GM21528 (cell line): ENCODE data around the gene ERCC1.

Experiments used
- ATAC-seq: cut with Tn5 transposase; IDR thresholded peaks from one replicate; pipeline ENCODE4 v1.9.1; 2021; ENCODE audit warnings: mild to moderate bottlenecking, moderate library complexity; ENCODE audit not compliant: unreplicated experiment, low FRiP score

ERCC1 gene

DNA sequence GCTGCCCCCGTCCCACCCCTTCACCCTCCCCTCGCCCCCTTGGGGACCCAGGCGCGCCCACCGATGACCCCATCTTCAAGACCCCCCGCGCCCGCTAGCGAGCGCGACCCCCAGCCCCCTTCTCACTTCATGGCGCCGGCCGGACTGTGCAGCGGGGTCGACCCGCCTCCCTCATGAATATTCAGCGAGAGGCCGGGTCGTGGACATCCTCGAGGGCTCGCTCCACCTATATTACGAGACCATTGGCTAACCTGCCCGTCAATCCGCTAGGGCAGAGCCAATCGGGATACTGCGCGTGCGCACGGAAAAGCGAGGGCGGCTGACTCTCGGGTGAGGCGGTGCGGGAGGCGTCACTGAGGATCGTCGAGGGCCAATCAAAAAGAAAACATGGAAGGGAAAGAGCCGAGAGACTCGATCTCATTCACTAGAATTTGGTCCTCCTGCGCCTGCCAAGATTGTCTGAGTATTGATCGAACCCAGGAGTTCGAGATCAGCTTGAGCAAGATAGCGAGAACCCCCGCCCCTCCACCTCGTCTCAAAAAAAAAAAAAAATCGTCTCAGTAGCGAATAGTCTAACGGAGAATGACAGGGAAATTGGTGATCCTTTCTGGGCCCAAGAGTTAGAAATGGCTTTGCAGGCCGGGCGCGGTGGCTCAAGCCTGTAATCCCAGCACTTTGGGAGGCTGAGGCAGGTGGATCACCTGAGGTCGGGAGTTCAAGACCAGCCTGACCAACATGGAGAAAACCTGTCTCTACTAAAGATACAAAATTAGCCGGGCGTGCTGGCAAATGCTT lies 53.1 kb downstream of the ERCC1 start, which contains the start of gene ERCC2:
Gene ERCC2, minus strand, starts transcription at position 164 of the 795 bp plus-strand sequence. Its CDS starts 33 bp downstream, at position 131.
- peak; percentile 92 for ATAC-seq

DNA sequence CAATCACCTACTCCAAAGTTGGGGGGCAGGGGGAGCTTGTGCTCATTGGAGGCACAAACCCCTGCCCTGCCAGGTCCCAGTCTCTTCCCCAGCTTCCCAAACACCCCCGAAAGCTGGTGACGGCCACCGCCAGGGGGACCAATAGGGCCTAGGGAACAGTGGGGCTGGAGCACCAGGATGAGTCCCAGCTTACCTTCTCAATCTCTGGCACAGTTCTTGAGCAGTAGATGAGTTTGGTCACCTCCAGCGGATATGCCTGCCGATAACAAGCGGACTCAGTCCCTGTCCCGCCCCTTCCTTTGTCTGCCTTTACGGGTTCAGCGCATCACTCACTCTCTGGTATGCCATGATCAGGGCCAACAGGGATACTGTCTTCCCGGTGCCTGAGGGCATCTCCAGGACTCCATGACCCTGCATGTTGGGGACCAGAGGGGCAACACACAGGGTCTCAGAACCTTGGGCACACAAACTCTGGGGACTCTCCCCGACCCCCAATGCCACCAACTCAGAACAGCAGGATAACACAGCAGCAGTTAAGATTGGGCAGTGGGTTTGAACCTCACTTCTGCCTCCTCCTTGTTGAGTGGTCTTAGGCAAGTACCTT lies 54.9 kb downstream of the ERCC1 start:
- no peak for ATAC-seq

DNA sequence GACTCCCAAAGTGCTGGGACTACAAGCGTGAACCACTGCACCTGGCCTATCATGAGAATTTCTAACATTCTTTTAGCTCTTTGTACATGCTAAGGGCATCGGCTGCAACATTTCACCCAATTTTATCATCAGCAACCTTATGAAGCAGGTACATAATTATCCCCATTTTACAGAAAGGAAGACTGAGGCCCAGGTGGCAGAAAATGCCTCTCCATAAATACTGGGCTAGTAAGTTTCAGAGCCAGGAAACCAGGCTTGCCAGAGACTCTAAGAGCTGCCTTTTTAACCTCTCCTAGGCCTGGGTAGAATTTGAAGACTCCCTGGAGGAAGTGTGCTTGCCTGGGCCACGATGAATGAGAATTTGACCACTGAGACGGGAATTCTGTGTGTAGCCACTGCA lies 55.6 kb downstream of the ERCC1 start:
- ATAC-seq: no peak

DNA sequence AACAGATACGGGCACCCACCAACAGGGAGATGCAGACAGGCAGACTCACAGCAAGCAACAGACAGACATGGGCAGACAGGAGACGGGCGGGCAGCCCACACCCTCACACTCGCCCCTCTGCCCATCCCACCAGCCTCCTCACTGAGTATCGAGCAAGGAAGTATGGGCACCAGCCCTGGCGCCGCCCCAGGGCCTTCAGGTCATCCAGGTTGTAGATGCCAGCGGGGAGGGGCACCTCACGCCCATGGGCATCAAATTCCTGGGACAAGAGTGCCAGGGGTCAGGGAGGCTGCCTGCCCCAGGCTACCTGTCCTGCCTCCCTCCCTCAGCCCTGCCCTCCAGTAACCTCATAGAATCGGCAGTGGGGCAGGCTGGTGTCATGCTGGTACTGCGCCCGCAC lies 59.0 kb downstream of the ERCC1 start:
- ATAC-seq: no peak

DNA sequence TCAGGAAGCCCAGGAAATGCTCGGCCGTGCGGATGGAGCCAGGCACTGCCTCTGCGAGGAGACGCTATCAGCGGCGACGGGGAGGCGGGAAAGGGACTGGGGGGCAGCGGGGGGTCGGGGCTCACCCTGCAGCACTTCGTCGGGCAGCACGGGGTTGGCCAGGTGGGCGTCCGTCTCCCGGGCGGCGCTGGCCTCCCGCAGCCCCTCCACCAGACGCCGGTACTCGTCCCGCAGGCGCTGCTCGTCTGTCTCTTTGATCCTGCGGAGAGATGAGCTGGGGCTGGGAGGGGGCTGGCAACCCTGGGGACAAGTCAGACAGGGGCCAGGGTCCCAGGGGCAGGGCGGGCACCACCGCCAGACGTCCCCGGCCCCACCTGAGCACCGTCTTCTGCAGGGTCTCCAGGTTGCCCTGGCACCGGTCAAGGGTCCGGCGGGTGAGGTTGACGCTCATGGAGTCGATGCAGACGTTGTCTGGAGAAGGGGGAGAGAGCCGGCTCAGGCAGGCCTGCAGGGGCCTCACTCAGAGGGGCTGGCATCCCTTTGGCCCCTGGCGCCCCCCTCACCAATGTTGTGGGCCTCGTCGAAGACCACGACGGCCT lies 59.8 kb downstream of the ERCC1 start:
- ATAC-seq: no peak

DNA sequence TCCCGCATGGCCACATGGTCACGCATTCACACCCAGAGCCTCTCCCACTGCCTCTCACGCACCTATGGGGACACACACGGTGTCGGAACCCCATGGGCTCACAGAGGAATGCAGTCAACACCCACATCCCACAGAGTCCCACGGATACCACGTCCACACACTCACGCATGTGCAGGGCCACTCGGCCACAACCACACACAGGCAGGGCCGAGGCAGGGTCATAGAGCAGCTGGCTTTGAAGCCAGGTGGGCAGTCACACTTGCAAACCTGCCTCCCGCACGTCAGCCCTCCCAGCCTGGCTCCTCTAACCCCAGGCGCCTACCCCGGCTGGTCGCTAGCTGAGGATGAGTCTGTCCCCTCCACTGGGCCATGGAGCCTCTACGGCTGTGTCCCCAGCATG lies 61.4 kb downstream of the ERCC1 start:
- no peak for ATAC-seq

DNA sequence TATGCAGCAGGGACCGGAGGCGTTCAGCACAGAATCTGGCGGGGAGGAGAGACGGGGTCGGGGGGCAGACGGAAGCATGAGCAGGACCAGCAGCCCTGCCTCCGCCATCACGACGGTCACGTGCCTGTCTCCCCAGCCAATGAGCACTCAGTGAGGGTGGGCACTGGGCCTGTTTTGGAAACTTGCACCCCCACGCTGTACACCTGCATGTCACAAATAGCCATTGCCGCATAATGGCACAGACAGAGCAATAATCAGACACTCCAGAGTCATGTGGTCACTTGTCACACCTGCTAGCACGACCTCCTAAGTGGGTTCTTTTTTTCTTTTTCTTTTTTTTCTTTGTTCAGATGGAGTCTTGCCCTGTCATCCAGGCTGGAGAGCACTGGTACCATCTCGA lies 62.1 kb downstream of the ERCC1 start:
- no peak for ATAC-seq

DNA sequence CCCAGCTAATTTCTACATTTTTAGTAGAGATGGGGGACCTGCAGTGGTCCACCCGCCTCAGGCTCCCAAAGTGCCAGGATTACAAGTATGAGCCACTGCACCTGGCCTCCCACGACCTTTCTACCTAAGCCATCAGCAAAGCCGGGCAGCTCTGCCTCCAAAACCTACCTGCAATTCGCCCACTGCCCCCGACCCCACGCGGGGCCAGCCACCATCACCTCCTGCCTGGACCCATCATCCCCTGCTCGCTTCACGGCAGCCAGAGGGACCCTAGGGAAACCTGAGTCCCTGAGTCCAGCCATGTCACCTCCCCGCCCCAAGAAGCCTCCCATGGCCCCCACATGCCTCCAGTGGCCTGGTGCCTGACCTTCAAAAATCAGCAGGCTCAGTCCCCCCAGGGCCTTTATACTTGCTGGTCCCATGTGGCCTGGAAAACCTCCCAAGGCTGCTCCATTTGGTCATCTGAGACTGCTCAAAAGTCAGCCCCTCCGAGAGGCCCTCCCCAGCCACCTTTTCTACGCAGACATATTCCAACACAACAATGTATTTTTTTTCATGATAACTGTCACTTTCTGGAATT lies 65.4 kb downstream of the ERCC1 start:
- ATAC-seq: no peak

DNA sequence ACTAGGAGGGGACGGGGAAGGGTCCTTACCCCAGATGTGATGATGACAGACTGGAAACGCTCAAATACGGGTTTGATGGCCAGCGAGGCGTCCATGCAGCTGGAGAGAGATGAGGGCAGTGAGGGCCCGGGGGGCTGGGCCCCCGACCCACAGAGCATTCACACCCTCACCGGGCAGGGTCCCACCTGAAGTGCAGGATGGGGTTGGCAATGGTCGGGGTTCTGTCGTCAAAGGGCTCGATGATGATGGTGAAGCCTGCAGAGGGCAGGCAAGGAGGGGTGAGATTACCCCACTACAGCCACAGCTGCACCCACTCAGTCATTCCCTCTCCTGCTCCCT lies 66.3 kb downstream of the ERCC1 start:
- ATAC-seq: no peak
